Suprapubic skin (tissue), 4 donors: ENCODE measurements around the gene INSR. TPM values are rescaled to one million over a fixed set of nuclear protein-coding genes. Genes with fewer than 3 reads are reported as not detected.

Source experiments
- DNase-seq, 2 donors: peaks; one replicate each; pipeline ENCODE4 v3.0.0-alpha.2; 2019; ENCODE audit warnings: low spot score in 2 of 2
- H3K27ac ChIP-seq: fragments of 200-600 bp; sonication (generic); one replicate; pipeline ENCODE4 v1.5.1; 2019
- H3K27me3 ChIP-seq: fragments of 200-600 bp; sonication (generic); one replicate; pipeline ENCODE4 v1.5.1; 2019
- H3K36me3 ChIP-seq: fragments of 200-600 bp; sonication (generic); one replicate; pipeline ENCODE4 v1.5.1; 2019
- H3K4me1 ChIP-seq: fragments of 200-600 bp; sonication (generic); one replicate; pipeline ENCODE4 v1.5.1; 2019
- H3K4me3 ChIP-seq: fragments of 200-600 bp; sonication (generic); one replicate; pipeline ENCODE4 v1.5.1; 2019; ENCODE audit warnings: mild to moderate bottlenecking
- H3K9me3 ChIP-seq: fragments of 200-600 bp; sonication (generic); one replicate; pipeline ENCODE4 v1.5.1; 2019
- EP300 ChIP-seq: sonication (generic); formaldehyde crosslinking; IDR thresholded peaks from one replicate; pipeline ENCODE4 v1.6.1; 2017; ENCODE audit warnings: antibody characterized with exemption
- POLR2A ChIP-seq, 2 donors: fragments of 450-650 bp; IDR thresholded peaks; one replicate each; pipeline ENCODE4 v1.6.1; 2017; ENCODE audit warnings: antibody characterized with exemption in 2 of 2, mild to moderate bottlenecking in 2 of 2, moderate library complexity in 2 of 2
- POLR2AphosphoS5 ChIP-seq, 3 donors: sonication (generic); formaldehyde crosslinking; IDR thresholded peaks; one replicate each; pipeline ENCODE4 v1.6.1; 2017; ENCODE audit warnings: antibody characterized with exemption in 3 of 3
- WGBS: methylation state at CpG from one replicate; pipeline ENCODE4 v1.1.5; 2018; 5-methylcytosine and 5-hydroxymethylcytosine counted together
- total RNA-seq, 4 donors: library from RNA; depleted of rRNA; stranded (reverse); fragments of >200 nt; gene quantifications; one replicate each; pipeline ENCODE4 v1.1.0, GENCODE V29; 2016
- TF ChIP-seq, protein P1 (sequence below), 2 donors: fragments of 200-600 bp in 1 of 2; fragments of 450-650 bp in 1 of 2; sonication (generic) in 1 of 2; IDR thresholded peaks; one replicate each; pipeline ENCODE4 v1.5.1; 2016 to 2019; ENCODE audit warnings: antibody characterized with exemption in 2 of 2, mild to moderate bottlenecking in 1 of 2, moderate library complexity in 1 of 2

Gene INSR
- 100 to 1,000 TPM in 1 of 4 donors, 10 to 100 TPM in 3; 51.5 to 173 (median 77.8) TPM for total RNA-seq

- peaks cover 26% of the 10 kb centered on the region for H3K4me1 ChIP-seq
- no peaks in the 10 kb centered on the region for H3K9me3 ChIP-seq
- WGBS: no CpG with 5 or more reads among the region's 108 CpGs
- no peaks in the 10 kb centered on the region for H3K36me3 ChIP-seq
- peak within 1 kb of the TSS; percentile 88 for H3K4me3 ChIP-seq
- H3K27ac ChIP-seq: peak within 1 kb of the TSS; percentile 90
- DNase-seq: peak; percentile 87 to 90
- TF ChIP-seq POLR2A (IDR thresholded peaks at IDR 0.05): peak in 1 of 2 donors; percentile 40
- TF ChIP-seq EP300: no peak
- peak in 2 of 3 donors; percentile 60 to 76 for TF ChIP-seq POLR2AphosphoS5 (IDR thresholded peaks at IDR 0.05)
- TF ChIP-seq, protein P1, sequence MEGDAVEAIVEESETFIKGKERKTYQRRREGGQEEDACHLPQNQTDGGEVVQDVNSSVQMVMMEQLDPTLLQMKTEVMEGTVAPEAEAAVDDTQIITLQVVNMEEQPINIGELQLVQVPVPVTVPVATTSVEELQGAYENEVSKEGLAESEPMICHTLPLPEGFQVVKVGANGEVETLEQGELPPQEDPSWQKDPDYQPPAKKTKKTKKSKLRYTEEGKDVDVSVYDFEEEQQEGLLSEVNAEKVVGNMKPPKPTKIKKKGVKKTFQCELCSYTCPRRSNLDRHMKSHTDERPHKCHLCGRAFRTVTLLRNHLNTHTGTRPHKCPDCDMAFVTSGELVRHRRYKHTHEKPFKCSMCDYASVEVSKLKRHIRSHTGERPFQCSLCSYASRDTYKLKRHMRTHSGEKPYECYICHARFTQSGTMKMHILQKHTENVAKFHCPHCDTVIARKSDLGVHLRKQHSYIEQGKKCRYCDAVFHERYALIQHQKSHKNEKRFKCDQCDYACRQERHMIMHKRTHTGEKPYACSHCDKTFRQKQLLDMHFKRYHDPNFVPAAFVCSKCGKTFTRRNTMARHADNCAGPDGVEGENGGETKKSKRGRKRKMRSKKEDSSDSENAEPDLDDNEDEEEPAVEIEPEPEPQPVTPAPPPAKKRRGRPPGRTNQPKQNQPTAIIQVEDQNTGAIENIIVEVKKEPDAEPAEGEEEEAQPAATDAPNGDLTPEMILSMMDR (IDR thresholded peaks at IDR 0.05): no peak
- H3K27me3 ChIP-seq: no peaks in the 10 kb centered on the region
These were observed at the start of gene INSR for GRCh38 chr19:7293762-7294557. Gene INSR, minus strand, starts transcription at chr19:7294414. Its CDS starts 523 bp downstream, at chr19:7293891.

GRCh38 chr19:7342143-7342542, 47.9 kb upstream of the INSR start:
- DNase-seq: peak in 1 of 2 donors; percentile 5
- Histone ChIP-seq H3K4me1 (peaks cover 6% of the 10 kb centered on the region), H3K4me3 (no peak overlapping the region), H3K36me3 (no peaks in the 10 kb centered on the region), H3K9me3 (no peaks in the 10 kb centered on the region), H3K27ac (no peak overlapping the region), H3K27me3 (no peaks in the 10 kb centered on the region)
- WGBS: 84% methylated on average over 5 of the region's 5 CpGs
- TF ChIP-seq, protein P1 (IDR thresholded peaks at IDR 0.05): no peak
- no peak for TF ChIP-seq POLR2A (IDR thresholded peaks at IDR 0.05)
- TF ChIP-seq POLR2AphosphoS5 (IDR thresholded peaks at IDR 0.05): no peak
- no peak for TF ChIP-seq EP300

GRCh38 chr19:7340959-7341837, 47.0 kb upstream of the INSR start:
- Histone ChIP-seq H3K4me1 (peaks cover 12% of the 10 kb centered on the region), H3K27ac (no peak overlapping the region), H3K27me3 (no peaks in the 10 kb centered on the region), H3K9me3 (no peaks in the 10 kb centered on the region), H3K4me3 (no peak overlapping the region), H3K36me3 (no peaks in the 10 kb centered on the region)
- peak; percentile 87 to 89 for DNase-seq
- 31% methylated on average over 17 of the region's 22 CpGs for WGBS
- TF ChIP-seq, protein P1 (IDR thresholded peaks at IDR 0.05): peak; percentile 89 to 92
- TF ChIP-seq POLR2AphosphoS5 (IDR thresholded peaks at IDR 0.05): no peak
- no peak for TF ChIP-seq EP300

DNA sequence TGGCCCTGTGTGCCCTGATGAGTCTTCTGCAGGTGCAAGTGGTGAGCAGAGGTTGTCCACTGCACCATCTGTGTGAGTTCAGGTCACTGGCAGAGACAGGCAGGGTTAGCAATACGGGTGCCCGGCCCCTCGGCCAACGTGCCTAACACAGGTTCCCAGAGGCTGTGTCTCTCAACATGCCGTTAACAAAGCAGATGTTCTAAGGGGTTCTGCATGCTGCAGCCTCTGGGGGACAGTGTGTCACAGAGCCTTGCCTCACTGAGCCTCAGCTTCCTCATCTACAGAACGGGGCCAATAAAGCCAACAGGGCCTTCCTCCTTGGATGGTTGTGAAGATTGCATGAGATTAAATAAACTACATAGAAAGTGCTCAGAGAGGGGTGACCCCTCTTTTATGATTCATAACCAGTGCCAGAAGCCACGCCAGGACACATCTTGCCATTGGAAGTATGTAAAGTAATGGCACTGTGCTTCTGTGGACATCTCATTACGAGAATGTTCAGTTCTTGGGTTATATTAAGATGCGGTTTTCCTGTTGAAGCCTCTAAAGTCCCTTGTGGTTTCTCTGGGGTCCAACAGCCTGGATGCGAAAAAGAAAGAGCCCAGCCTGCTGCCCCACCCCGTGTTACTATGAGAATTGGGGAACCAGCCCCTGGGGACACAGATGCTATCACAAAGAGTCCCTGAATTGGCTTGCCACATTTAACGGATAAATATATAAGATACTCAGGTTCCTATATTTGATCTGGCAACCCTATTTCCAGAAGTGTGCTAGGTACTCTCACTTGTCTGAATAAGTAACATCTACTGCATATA, 43.4 kb upstream of the INSR start:
- Histone ChIP-seq H3K9me3 (no peaks in the 10 kb centered on the region), H3K4me1 (peaks cover 12% of the 10 kb centered on the region), H3K27ac (peak overlapping the region; percentile 16), H3K27me3 (no peaks in the 10 kb centered on the region), H3K4me3 (no peak overlapping the region), H3K36me3 (no peaks in the 10 kb centered on the region)
- TF ChIP-seq, protein P1 (IDR thresholded peaks at IDR 0.05): no peak
- TF ChIP-seq EP300 (no peak), POLR2AphosphoS5 (IDR thresholded peaks at IDR 0.05) (no peak), POLR2A (IDR thresholded peaks at IDR 0.05) (no peak)
- DNase-seq: peak in 1 of 2 donors; percentile 59
- 69% methylated on average over 10 of the region's 12 CpGs for WGBS
